Measurements from ENCODE around the gene KLK11. TPM values are rescaled to one million over a fixed set of nuclear protein-coding genes. Genes with fewer than 3 reads are reported as not detected.

Gene KLK11
- total and polyA plus RNA-seq, 2 experiments from 2014 or later = not detected

DNA sequence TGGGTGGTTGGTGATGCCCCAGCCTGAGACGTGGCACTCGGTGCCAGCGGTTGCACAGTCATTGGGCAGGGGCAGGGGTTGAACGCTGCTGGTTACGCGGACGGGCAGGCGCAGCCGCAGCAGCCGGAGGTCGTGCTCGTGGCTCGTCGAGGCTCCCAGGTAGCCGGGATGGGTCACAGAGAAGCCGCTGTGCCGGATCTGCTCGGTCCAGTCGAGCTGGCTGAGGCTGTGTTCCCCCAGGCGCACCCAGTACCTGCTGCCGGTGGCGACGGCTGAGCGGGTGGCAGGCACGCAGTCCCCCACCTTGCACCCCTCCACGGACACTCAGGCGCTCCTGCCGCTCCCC, 5.4 kb upstream of the KLK11 start:
- in situ Hi-C loops (cut with MboI) = no loop called here
- 75 to 81% methylated on average over 21 to 26 of the region's 28 CpGs for WGBS, 2 experiments (ENCODE audit: low coverage in 1 of 2, low lambda C conversion rate in 2 of 2, missing lambda C conversion rate in 2 of 2)

DNA sequence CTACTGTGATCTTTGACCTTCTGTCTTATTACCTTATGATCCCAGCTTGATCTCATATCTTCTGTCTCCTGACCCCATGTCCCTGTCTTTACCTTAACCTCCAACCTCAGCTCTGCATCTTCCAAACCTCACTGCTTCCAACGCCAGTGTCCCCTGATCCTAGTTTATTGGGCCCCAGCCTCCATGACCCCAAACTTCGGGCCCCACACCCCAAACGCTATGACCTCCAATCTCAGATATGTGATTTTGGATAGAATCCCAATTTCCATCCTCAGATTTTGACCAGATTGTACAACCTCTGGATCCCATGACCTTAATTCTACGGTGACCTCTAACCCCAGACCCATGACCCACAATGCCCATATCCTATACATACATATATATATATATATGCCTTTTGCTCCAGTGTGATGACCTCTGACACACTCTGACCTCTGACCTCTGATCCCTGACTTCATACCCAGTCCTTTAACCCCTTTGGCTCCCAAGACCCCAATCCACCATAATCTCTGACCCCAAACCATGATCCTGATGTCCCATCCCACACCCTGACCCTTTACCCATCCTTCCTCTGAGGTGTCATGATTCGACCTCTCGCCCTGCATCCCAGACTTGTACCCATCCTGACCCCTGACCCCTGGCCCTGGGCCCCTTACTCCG, 4.9 kb upstream of the KLK11 start:
- Histone ChIP-seq H4K20me1 (ENCODE audit: insufficient read depth) (no peaks in the 10 kb centered on the region), H3K4me3 (no peak overlapping the region), H3K36me3 (ENCODE audit: low read depth) (no peaks in the 10 kb centered on the region), H3K4me1 (ENCODE audit: insufficient read depth) (no peaks in the 10 kb centered on the region), H3K9ac (no peak overlapping the region), H3K27me3 (replicated peaks; ENCODE audit: insufficient read depth) (no peaks in the 10 kb centered on the region), H3K27ac (no peak overlapping the region), H3K4me2 (ENCODE audit: unreplicated experiment) (no peak overlapping the region), H3K9me2 (ENCODE audit: insufficient read depth) (no peaks in the 10 kb centered on the region), H3K9me3 (ENCODE audit: low read depth) (no peaks in the 10 kb centered on the region), H2AFZ (no peak overlapping the region), H3F3A (ENCODE audit: insufficient read depth) (no peaks in the 10 kb centered on the region), H3K79me2 (ENCODE audit: insufficient read depth) (no peaks in the 10 kb centered on the region)
- no peak for TF ChIP-seq EZH2phosphoT487 (IDR thresholded peaks at IDR 0.05; ENCODE audit: insufficient read depth, low read depth)
- no peak for TF ChIP-seq EZH2 (IDR thresholded peaks at IDR 0.05; ENCODE audit: insufficient read depth, poor library complexity, severe bottlenecking)
- no peak for DNase-seq
- WGBS, 2 experiments (ENCODE audit: low coverage in 1 of 2, low lambda C conversion rate in 2 of 2, missing lambda C conversion rate in 2 of 2) = 58 to 63% methylated on average over 7 of the region's 7 CpGs
- in situ Hi-C loops (cut with MboI) = no loop called here

More for the DNA sequence above, 5.4 kb upstream of the KLK11 start:
- H4K20me1 ChIP-seq (ENCODE audit: insufficient read depth) = no peaks in the 10 kb centered on the region
- H3K4me3 ChIP-seq = no peak overlapping the region
- H3K27ac ChIP-seq = no peak overlapping the region
- no peaks in the 10 kb centered on the region for H3F3A ChIP-seq (ENCODE audit: insufficient read depth)
- no peaks in the 10 kb centered on the region for H3K4me1 ChIP-seq (ENCODE audit: insufficient read depth)
- no peak overlapping the region for H3K4me2 ChIP-seq (ENCODE audit: unreplicated experiment)
- no peaks in the 10 kb centered on the region for H3K9me3 ChIP-seq (ENCODE audit: low read depth)
- H2AFZ ChIP-seq = no peak overlapping the region
- no peak for DNase-seq
- H3K36me3 ChIP-seq (ENCODE audit: low read depth) = no peaks in the 10 kb centered on the region
- H3K79me2 ChIP-seq (ENCODE audit: insufficient read depth) = no peaks in the 10 kb centered on the region
- no peaks in the 10 kb centered on the region for H3K9me2 ChIP-seq (ENCODE audit: insufficient read depth)
- TF ChIP-seq EZH2 (IDR thresholded peaks at IDR 0.05; ENCODE audit: insufficient read depth, poor library complexity, severe bottlenecking) = no peak
- no peak for TF ChIP-seq EZH2phosphoT487 (IDR thresholded peaks at IDR 0.05; ENCODE audit: insufficient read depth, low read depth)
- H3K9ac ChIP-seq = no peak overlapping the region
- H3K27me3 ChIP-seq (replicated peaks; ENCODE audit: insufficient read depth) = no peaks in the 10 kb centered on the region

DNA sequence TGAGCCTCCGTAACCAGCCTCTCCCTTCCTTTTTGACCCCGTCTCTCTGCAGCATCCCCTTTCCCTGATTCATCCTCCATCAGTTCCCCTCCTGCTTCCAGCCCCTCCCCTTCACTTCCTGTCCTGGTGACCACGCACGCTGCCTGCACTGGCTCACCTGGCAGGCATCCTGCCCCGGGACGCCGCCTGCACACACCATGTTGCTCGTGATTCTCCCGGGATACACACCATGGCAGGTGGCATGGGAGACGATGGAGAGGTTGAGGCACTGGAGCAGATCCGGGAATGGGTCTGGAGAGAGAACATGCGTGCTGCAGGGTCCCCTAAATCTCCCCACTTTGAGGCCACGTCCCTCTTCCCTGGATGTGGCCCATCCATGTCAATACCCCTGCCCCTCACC, 4.2 kb upstream of the KLK11 start:
- no peaks in the 10 kb centered on the region for H3K4me1 ChIP-seq (ENCODE audit: insufficient read depth)
- H3K27ac ChIP-seq = no peak overlapping the region
- TF ChIP-seq EZH2phosphoT487 (IDR thresholded peaks at IDR 0.05; ENCODE audit: insufficient read depth, low read depth) = no peak
- TF ChIP-seq EZH2 (IDR thresholded peaks at IDR 0.05; ENCODE audit: insufficient read depth, poor library complexity, severe bottlenecking) = no peak
- 45 to 54% methylated on average over 12 to 13 of the region's 13 CpGs for WGBS, 2 experiments (ENCODE audit: low coverage in 1 of 2, low lambda C conversion rate in 2 of 2, missing lambda C conversion rate in 2 of 2)
- no peak overlapping the region for H3K4me2 ChIP-seq (ENCODE audit: unreplicated experiment)
- no peaks in the 10 kb centered on the region for H3K36me3 ChIP-seq (ENCODE audit: low read depth)
- H3K9ac ChIP-seq = no peak overlapping the region
- no peaks in the 10 kb centered on the region for H4K20me1 ChIP-seq (ENCODE audit: insufficient read depth)
- no peaks in the 10 kb centered on the region for H3K79me2 ChIP-seq (ENCODE audit: insufficient read depth)
- H3K4me3 ChIP-seq = no peak overlapping the region
- H3K9me2 ChIP-seq (ENCODE audit: insufficient read depth) = no peaks in the 10 kb centered on the region
- no peak overlapping the region for H2AFZ ChIP-seq
- no peaks in the 10 kb centered on the region for H3K9me3 ChIP-seq (ENCODE audit: low read depth)
- in situ Hi-C loops (cut with MboI) = no loop called here
- no peak for DNase-seq
- no peaks in the 10 kb centered on the region for H3F3A ChIP-seq (ENCODE audit: insufficient read depth)
- H3K27me3 ChIP-seq (replicated peaks; ENCODE audit: insufficient read depth) = peaks cover 5% of the 10 kb centered on the region; the same call in 1 of the 2 replicates

DNA sequence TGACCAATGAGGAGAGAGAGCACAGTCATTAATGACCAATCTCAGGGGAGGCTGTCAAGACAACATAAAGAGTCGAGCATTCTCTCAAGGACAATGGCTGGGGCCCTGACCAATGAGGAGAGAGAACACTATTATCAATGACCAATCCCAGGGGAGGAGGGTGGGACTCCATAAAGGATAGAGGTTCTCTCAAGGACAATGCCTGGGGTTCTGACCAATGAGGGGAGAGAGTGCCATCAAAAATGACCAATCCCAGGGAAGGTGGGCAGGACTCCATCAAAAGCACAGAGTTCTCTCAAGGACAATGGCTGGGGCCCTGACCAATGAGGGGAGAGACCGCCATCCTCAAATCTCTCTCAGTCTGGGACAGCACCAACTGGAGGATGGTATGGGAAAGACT, 3.3 kb upstream of the KLK11 start:
- no peaks in the 10 kb centered on the region for H3F3A ChIP-seq (ENCODE audit: insufficient read depth)
- no peaks in the 10 kb centered on the region for H3K9me3 ChIP-seq (ENCODE audit: low read depth)
- DNase-seq = no peak
- no peak overlapping the region for H3K9ac ChIP-seq
- H3K79me2 ChIP-seq (ENCODE audit: insufficient read depth) = no peaks in the 10 kb centered on the region
- no peak overlapping the region for H2AFZ ChIP-seq
- H3K4me3 ChIP-seq = no peak overlapping the region
- peaks cover 9% of the 10 kb centered on the region; the same call in 1 of the 2 replicates for H3K27me3 ChIP-seq (replicated peaks; ENCODE audit: insufficient read depth)
- no peaks in the 10 kb centered on the region for H3K9me2 ChIP-seq (ENCODE audit: insufficient read depth)
- H3K27ac ChIP-seq = no peak overlapping the region
- no peaks in the 10 kb centered on the region for H3K4me1 ChIP-seq (ENCODE audit: insufficient read depth)
- in situ Hi-C loops (cut with MboI) = no loop called here
- 32 to 58% methylated on average over 2 of the region's 2 CpGs for WGBS, 2 experiments (ENCODE audit: low coverage in 1 of 2, low lambda C conversion rate in 2 of 2, missing lambda C conversion rate in 2 of 2)
- H3K4me2 ChIP-seq (ENCODE audit: unreplicated experiment) = no peak overlapping the region
- H3K36me3 ChIP-seq (ENCODE audit: low read depth) = no peaks in the 10 kb centered on the region
- TF ChIP-seq EZH2phosphoT487 (IDR thresholded peaks at IDR 0.05; ENCODE audit: insufficient read depth, low read depth) = no peak
- no peaks in the 10 kb centered on the region for H4K20me1 ChIP-seq (ENCODE audit: insufficient read depth)

DNA sequence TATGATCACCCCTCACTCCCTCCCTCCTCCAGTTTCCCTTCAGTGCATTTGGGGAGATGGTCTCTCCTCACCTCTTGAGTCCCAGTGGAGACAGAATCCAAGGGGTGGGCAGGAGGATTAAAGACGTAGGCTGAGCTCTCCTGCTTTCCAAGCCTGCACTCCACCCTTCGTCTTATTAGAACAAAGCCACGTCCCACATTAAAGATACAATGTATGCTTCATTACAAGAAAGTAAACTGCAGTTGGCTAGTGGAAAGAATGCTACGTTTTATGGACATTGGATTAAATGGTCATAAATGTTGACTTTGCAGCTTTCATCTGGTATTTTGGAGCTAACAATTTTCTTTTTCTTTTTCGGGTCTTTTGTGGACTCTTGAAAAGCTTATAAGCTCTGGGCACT, 1.5 kb upstream of the KLK11 start:
- Histone ChIP-seq H3K4me2 (ENCODE audit: unreplicated experiment) (no peak overlapping the region), H3K27me3 (replicated peaks; ENCODE audit: insufficient read depth) (peaks cover 14% of the 10 kb centered on the region), H3K4me1 (ENCODE audit: insufficient read depth) (no peaks in the 10 kb centered on the region), H3K27ac (no peak overlapping the region), H2AFZ (no peak overlapping the region), H3K9me2 (ENCODE audit: insufficient read depth) (no peaks in the 10 kb centered on the region), H3K79me2 (ENCODE audit: insufficient read depth) (no peaks in the 10 kb centered on the region), H3K9ac (no peak overlapping the region), H3K4me3 (no peak overlapping the region), H3F3A (ENCODE audit: insufficient read depth) (no peaks in the 10 kb centered on the region), H4K20me1 (ENCODE audit: insufficient read depth) (no peaks in the 10 kb centered on the region), H3K9me3 (ENCODE audit: low read depth) (no peaks in the 10 kb centered on the region), H3K36me3 (ENCODE audit: low read depth) (no peaks in the 10 kb centered on the region)
- no peak for DNase-seq
- 11 to 18% methylated on average over 5 of the region's 5 CpGs for WGBS, 2 experiments (ENCODE audit: low coverage in 1 of 2, low lambda C conversion rate in 2 of 2, missing lambda C conversion rate in 2 of 2)
- TF ChIP-seq EZH2 (IDR thresholded peaks at IDR 0.05; ENCODE audit: insufficient read depth, poor library complexity, severe bottlenecking) (no peak), EZH2phosphoT487 (IDR thresholded peaks at IDR 0.05; ENCODE audit: insufficient read depth, low read depth) (no peak)
- in situ Hi-C loops (cut with MboI) = no loop called here
